CD4-positive, alpha-beta T cell (primary cell): ENCODE measurements around the gene LHFPL6. TPM values are rescaled to one million over a fixed set of nuclear protein-coding genes. Genes with fewer than 3 reads are reported as not detected.

Source experiments
- ATAC-seq: fragments of 200-7000 bp; cut with Tn5 transposase; one replicate; pipeline ENCODE4 v1.10.0; 2022; ENCODE audit warnings: mild to moderate bottlenecking; ENCODE audit not compliant: poor library complexity
- CTCF ChIA-PET: fragments of 350-600 bp; sonication (Branson Sonifier 250); formaldehyde crosslinking; loops from one replicate; lab custom pipeline; 2021; ENCODE audit warnings: antibody characterized with exemption, inconsistent platforms; lab: Charles Lee
- POLR2A ChIA-PET: fragments of 350-600 bp; sonication (Branson Sonifier 250); formaldehyde crosslinking; loops from one replicate; lab custom pipeline; 2021; ENCODE audit warnings: antibody characterized with exemption, inconsistent platforms; lab: Charles Lee
- DNase-seq, 14 experiments: peaks; one replicate each; pipeline ENCODE4 v3.0.0-alpha.2; 2013 to 2020; ENCODE audit warnings: mixed read lengths in 2 of 14
- H3K27ac ChIP-seq, 2 donors: one replicate each; pipeline versions ENCODE4 v1.5.1 to v1.7.0; 2013; ENCODE audit warnings: low read length in 2 of 2, low read depth in 1 of 2, mild to moderate bottlenecking in 1 of 2
- H3K27me3 ChIP-seq, 2 experiments: 1 replicate in 1 of 2; 2 replicates in 1 of 2; pipeline versions ENCODE4 v1.6.1 to v1.7.0; 2013; ENCODE audit warnings: low read length in 2 of 2, control low read depth in 1 of 2, mild to moderate bottlenecking in 1 of 2, moderate library complexity in 1 of 2; ENCODE audit not compliant: insufficient read depth in 2 of 2, control insufficient read depth in 1 of 2
- H3K36me3 ChIP-seq: one replicate; pipeline ENCODE4 v1.6.1; 2013; ENCODE audit warnings: low read length, control low read depth; ENCODE audit not compliant: insufficient read depth
- H3K4me1 ChIP-seq: one replicate; pipeline ENCODE4 v1.6.1; 2013; ENCODE audit warnings: low read length, control low read depth; ENCODE audit not compliant: insufficient read depth
- H3K4me3 ChIP-seq: one replicate; pipeline ENCODE4 v1.5.1; 2013; ENCODE audit warnings: mild to moderate bottlenecking, low read length, moderate library complexity
- H3K9me3 ChIP-seq, 2 experiments: 1 replicate in 1 of 2; 2 replicates in 1 of 2; pipeline versions ENCODE4 v1.6.1 to v1.7.0; 2013; ENCODE audit warnings: low read length in 2 of 2, mild to moderate bottlenecking in 2 of 2, control low read depth in 1 of 2, moderate library complexity in 1 of 2; ENCODE audit not compliant: control insufficient read depth in 1 of 2, insufficient read depth in 1 of 2
- H3K27ac Mint-ChIP-seq: one replicate; pipeline ENCODE4 v1.8.0; 2020; ENCODE audit warnings: mixed read lengths
- H3K27me3 Mint-ChIP-seq: one replicate; pipeline ENCODE4 v1.8.0; 2021; ENCODE audit warnings: mixed read lengths
- H3K36me3 Mint-ChIP-seq: one replicate; pipeline ENCODE4 v1.8.0; 2021; ENCODE audit warnings: low read depth, mixed read lengths
- H3K4me1 Mint-ChIP-seq: one replicate; pipeline ENCODE4 v1.8.0; 2021; ENCODE audit warnings: low read depth, mixed read lengths
- H3K4me3 Mint-ChIP-seq: one replicate; pipeline ENCODE4 v1.8.0; 2020; ENCODE audit warnings: mild to moderate bottlenecking, mixed read lengths
- H3K9me3 Mint-ChIP-seq: one replicate; pipeline ENCODE4 v1.8.0; 2020; ENCODE audit warnings: mixed read lengths
- intact Hi-C, 2 experiments: fragments of 100-400 bp; cut with DNase I in 1 of 2; cut with micrococcal nuclease in 1 of 2; formaldehyde crosslinking; loops; one replicate each; pipeline versions ENCODE4 v1.15.1 to v1.9.0; 2023 to 2025; cut with DNase I, micrococcal nuclease
- total RNA-seq, 174 experiments: library from RNA in 2 of 174; stranded (reverse) in 2 of 174; gene quantifications; one replicate each; pipeline ENCODE4 v1.2.3 and lab custom pipeline; 2021 to 2026
- TF ChIP-seq, protein P1 (sequence below): fragments of 200-600 bp; IDR thresholded peaks from one replicate; pipeline ENCODE4 v1.8.0; 2022; ENCODE audit warnings: antibody characterized with exemption, mild to moderate bottlenecking

Gene LHFPL6
- total RNA-seq, 2 experiments from 2014 or later: not detected

DNA sequence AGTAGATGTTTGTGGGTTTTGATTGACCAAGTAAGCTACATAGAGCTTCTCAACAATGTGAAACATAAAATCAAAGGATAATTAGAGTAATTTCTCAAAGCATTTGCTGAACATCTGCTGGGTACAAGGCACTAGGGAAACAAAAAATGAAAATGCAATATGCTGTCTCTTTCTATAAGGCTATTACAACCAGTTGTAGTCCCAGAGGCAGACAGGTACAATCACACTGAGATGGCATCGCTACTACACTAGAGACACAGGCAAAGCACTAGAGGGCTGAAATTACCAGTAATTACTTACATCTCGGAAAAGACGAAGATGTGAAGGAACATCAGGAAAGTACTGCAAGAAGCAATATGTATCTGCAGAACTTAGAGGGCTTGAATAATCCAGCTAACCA is 133.3 kb downstream of the LHFPL6 start:
- H3K36me3 ChIP-seq: no peaks in the 10 kb centered on the region
- no peaks in the 10 kb centered on the region for H3K4me1 Mint-ChIP-seq
- peaks cover 0 to 6% of the 10 kb centered on the region in 2 experiments for H3K27me3 ChIP-seq
- H3K9me3 Mint-ChIP-seq: no peaks in the 10 kb centered on the region
- peaks cover 44% of the 10 kb centered on the region for H3K27me3 Mint-ChIP-seq
- TF ChIP-seq, protein P1, sequence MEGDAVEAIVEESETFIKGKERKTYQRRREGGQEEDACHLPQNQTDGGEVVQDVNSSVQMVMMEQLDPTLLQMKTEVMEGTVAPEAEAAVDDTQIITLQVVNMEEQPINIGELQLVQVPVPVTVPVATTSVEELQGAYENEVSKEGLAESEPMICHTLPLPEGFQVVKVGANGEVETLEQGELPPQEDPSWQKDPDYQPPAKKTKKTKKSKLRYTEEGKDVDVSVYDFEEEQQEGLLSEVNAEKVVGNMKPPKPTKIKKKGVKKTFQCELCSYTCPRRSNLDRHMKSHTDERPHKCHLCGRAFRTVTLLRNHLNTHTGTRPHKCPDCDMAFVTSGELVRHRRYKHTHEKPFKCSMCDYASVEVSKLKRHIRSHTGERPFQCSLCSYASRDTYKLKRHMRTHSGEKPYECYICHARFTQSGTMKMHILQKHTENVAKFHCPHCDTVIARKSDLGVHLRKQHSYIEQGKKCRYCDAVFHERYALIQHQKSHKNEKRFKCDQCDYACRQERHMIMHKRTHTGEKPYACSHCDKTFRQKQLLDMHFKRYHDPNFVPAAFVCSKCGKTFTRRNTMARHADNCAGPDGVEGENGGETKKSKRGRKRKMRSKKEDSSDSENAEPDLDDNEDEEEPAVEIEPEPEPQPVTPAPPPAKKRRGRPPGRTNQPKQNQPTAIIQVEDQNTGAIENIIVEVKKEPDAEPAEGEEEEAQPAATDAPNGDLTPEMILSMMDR: no peak
- no peak for DNase-seq
- no peak overlapping the region for H3K27ac ChIP-seq
- H3K36me3 Mint-ChIP-seq: no peaks in the 10 kb centered on the region
- no peak overlapping the region for H3K27ac Mint-ChIP-seq
- intact Hi-C loops: no loop called here
- no peak overlapping the region for H3K4me3 Mint-ChIP-seq
- CTCF ChIA-PET: no interaction called here
- H3K4me1 ChIP-seq: no peaks in the 10 kb centered on the region
- H3K9me3 ChIP-seq: no peaks in the 10 kb centered on the region
- ATAC-seq: no peak
- H3K4me3 ChIP-seq: no peak overlapping the region
- POLR2A ChIA-PET: no interaction called here

DNA sequence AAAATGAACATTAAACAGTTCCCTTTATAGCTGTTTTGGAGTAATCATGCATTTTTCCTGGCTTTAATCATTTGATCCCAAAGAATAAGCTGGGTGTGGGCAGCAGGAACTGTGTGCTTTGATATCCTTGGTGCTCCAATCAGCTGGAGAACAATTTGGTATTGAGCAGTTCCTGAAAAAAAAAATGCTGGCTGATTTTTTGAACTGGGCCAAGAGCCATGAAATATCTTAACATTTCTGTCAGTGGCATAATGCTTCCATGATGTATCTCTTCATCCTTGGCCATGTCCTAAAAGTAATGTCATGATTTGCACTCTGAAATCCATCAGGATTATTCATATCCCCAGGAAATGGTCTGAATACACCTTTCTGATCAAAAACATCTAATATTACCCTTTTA is 134.7 kb downstream of the LHFPL6 start:
- no peak overlapping the region for H3K27ac Mint-ChIP-seq
- CTCF ChIA-PET: no interaction called here
- Histone ChIP-seq H3K27ac (no peak overlapping the region), H3K27me3 (peaks cover 0 to 6% of the 10 kb centered on the region in 2 experiments), H3K4me3 (no peak overlapping the region), H3K4me1 (no peaks in the 10 kb centered on the region), H3K36me3 (no peaks in the 10 kb centered on the region), H3K9me3 (no peaks in the 10 kb centered on the region)
- H3K27me3 Mint-ChIP-seq: peaks cover 37% of the 10 kb centered on the region
- DNase-seq (no peak), ATAC-seq (no peak)
- H3K4me1 Mint-ChIP-seq: no peaks in the 10 kb centered on the region
- TF ChIP-seq, protein P1: no peak
- intact Hi-C loops: no loop called here
- no peaks in the 10 kb centered on the region for H3K9me3 Mint-ChIP-seq
- no peak overlapping the region for H3K4me3 Mint-ChIP-seq
- no peaks in the 10 kb centered on the region for H3K36me3 Mint-ChIP-seq
- POLR2A ChIA-PET: no interaction called here

GRCh38 chr13:39463611-39464010 is 139.4 kb downstream of the LHFPL6 start:
- no peaks in the 10 kb centered on the region for H3K4me1 Mint-ChIP-seq
- ChIA-PET CTCF (no interaction called here), POLR2A (no interaction called here)
- ATAC-seq: no peak
- H3K9me3 ChIP-seq: no peaks in the 10 kb centered on the region
- TF ChIP-seq, protein P1: no peak
- no peak overlapping the region for H3K4me3 Mint-ChIP-seq
- peaks cover 14% of the 10 kb centered on the region for H3K27me3 Mint-ChIP-seq
- no peaks in the 10 kb centered on the region for H3K36me3 ChIP-seq
- H3K27me3 ChIP-seq: peaks cover 0 to 6% of the 10 kb centered on the region in 2 experiments
- no peaks in the 10 kb centered on the region for H3K9me3 Mint-ChIP-seq
- no peak overlapping the region for H3K27ac ChIP-seq
- intact Hi-C loops: no loop called here
- H3K36me3 Mint-ChIP-seq: no peaks in the 10 kb centered on the region
- no peaks in the 10 kb centered on the region for H3K4me1 ChIP-seq
- H3K27ac Mint-ChIP-seq: no peak overlapping the region
- DNase-seq: no peak
- no peak overlapping the region for H3K4me3 ChIP-seq
